Iris pigment epithelial cell (primary cell): ENCODE data around the gene EBF3.

Source experiments
- DNase-seq: peaks from one replicate; pipeline ENCODE4 v3.0.0-alpha.2; 2011; ENCODE audit warnings: low read depth

EBF3 gene, protein sequence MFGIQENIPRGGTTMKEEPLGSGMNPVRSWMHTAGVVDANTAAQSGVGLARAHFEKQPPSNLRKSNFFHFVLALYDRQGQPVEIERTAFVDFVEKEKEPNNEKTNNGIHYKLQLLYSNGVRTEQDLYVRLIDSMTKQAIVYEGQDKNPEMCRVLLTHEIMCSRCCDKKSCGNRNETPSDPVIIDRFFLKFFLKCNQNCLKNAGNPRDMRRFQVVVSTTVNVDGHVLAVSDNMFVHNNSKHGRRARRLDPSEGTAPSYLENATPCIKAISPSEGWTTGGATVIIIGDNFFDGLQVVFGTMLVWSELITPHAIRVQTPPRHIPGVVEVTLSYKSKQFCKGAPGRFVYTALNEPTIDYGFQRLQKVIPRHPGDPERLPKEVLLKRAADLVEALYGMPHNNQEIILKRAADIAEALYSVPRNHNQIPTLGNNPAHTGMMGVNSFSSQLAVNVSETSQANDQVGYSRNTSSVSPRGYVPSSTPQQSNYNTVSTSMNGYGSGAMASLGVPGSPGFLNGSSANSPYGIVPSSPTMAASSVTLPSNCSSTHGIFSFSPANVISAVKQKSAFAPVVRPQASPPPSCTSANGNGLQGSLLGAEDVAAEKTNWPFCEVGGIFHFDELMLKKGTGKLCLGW

DNA sequence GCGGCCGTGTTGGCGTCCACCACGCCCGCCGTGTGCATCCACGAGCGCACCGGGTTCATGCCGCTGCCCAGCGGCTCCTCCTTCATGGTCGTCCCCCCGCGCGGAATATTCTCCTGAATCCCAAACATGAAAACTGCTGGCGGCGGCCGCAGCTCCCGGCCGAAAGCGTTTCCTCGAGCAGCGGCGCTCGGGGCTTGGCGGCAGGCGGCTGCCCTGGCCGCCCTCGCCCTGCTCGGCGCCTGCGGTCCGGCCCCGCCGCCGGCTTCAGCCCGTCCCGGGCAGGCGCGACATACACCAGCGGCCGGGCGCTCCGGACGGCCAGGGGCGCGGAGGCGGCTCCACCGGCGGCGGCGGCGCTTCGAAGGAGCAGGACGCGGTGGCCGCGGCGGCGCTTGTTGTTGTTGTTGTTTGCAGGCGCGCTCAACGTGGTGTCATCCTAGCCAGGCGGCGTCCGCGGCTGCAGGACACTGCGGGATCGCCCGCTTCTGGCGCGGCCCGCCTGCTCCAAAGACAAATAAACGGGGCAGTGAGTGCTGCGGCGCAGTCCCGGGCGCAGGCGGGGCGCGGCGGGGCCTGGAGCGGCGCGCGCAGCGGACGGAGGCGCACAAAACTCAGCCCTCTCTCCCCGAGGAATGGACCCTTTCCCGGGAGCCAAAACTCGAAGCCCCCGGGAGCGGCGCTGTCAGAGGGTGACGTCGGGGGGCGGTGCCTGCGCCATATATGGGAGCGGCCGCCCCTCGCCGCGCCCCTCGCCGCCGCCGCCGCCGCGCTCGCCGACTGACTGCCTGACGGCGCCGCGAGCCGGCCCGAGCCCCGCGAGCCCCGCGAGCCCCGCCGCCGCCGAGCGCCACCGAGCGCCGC lies at the start of gene EBF3:
TSS of gene EBF3 (minus strand) at position 634 of the 861 bp plus-strand sequence. CDS start at position 128, 506 bp downstream.
- DNase-seq: peak; percentile 38

DNA sequence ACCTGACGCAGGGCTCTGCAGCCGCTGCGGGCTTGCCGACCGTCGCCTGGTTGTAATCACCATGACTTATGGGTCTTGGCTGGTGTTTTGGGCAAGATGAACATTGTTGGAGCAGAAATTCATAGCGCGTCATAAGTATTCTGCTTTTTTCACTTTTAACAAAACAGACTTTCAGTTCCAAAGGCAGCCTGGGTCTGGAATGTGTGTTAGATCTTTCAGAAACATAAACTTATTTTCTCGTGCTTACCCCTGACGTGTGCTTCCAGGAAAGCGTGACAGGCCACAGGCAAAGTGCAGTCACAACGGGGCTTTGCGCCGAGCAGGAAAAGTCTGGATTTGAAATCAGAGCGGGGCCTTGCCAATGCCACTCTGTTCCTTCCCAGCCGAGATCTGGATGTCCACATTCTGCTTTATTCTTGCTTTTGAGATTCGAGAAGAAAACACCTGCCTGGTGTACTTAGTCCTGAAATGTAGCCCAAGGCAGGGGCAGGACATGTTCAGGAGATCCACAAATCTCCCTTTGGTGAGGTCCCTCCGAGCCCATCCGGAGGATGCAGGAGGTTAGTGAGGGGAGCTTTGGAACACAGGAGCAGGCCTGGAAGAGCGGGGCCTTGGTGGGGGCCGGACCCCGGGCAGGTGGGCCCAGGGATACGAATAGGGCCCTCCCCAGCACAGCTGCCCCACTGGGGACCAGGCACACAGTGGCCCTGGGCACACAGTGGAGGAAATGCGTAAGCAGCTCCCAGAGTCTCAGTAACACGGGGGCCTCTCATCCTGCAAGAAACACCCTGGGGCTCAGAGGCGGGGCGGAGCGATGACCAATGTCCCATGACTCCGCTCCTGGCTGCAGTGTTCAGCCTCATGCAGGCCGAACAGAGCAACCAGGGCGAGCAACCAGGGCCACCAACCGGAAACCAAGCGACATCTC lies 49.5 kb upstream of the EBF3 start:
- no peak for DNase-seq

DNA sequence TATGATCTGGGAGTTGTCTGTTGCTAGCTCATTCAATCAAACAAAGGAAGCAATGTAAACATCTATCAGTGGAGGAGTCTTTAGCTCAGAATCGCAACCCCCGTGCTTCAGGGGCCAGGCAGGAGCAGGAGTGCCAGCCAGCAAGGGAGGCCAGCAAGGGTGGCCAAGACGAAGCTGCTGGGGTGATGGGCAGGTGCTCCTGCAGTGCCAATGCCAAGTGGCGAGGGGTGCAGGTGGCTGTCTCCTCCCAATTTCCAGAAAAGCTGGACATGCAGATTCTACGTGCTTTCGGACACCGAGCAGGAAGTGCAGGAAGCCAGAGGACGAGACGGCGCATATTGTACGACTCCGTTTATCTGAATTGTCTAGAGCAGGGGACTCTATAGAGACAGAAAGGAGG lies 48.1 kb upstream of the EBF3 start:
- no peak for DNase-seq

DNA sequence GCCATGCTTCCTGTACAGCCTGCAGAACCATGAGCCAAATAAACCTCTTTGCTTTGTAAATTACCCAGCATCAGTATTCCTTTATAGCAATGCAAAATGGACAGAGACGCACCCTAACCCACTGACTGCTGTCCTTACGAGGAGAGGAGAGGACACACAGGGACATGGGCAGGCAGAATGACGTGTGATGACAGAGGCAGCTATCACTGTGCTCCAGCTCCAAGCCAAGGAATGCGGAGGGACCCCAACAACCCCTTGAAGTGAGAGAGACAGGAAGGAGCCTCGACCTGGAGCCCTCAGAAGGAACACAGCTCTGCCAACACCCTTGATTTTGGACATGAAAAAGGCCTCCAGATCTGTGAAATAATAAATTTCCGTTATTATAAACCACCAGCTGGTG lies 46.6 kb upstream of the EBF3 start:
- DNase-seq: no peak

DNA sequence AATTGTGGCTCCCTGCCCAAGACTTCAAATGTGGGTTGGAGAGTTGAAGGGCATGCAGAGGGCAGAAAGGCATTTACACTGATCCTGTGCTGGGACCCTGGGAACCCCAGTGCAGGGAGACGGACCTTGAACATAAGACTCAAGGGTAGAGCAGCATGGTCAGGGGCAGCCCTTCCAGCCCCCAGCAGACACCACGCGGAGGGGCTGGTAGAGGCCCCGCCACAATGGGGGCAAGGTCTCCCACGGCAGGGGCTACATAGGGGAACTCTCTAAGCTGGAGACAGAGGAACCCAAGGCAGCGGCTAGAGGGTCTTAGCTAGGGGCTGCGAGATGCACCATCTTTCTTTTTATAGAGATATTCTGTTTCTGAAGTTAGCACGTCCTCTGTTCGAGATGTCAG lies 45.2 kb upstream of the EBF3 start:
- no peak for DNase-seq

DNA sequence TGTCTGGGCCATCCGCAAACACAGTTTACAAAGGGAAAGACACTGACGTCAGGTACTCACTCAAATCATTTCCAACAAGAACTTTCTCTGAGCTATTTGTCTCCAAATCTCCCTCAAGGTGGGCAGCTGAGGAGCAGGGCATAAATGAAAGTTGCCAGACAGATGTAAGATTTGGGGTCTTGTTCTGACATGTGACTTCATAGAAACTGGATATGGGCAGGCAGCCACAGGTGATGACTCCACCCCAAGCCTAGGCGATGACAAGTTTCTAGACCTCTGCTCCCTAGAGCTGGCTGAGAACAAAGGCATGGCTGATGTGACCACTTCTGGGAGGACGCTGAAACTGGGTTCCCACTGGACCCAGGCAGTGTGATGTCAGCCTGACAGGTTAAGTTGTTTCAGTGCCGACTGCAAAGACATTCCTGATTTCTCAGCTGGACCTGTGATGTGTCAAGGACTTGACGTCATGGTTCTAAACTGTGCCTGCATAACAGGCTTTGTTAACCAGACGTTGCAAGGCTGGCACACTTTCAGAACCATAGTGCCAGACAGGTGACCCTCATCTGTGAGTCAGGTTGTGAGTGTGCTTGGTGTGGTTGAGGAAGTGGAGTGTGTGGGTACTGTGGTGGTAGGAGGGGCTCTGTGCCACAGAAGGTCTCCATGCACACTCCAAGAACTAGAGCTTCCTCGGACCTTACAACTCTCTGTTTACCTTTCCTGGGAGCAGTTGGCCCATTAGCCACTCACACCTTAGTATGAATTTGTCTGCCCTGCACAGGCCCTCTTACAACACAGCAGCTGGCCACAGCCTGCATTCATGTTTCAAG lies 39.9 kb upstream of the EBF3 start:
- no peak for DNase-seq

DNA sequence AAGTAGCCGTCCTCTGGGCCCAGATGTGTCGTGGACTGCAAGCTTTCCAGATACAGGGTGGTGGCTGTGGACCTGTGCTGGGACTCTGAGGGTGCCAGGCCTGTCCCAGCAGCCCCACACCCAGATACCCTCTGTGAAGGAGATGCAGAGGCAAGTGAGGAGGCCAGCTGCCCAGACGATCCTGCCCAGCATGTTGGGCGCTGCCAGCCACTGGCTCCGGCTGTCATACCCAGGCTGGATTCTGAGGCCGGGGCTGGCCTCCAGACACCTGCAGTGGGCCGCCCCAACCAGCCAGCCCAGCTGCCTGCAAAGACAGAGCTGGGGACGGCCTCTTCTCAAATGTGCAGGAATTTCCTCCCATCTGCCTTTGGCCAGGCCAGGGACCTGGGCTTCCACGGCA lies 39.1 kb upstream of the EBF3 start:
- no peak for DNase-seq

DNA sequence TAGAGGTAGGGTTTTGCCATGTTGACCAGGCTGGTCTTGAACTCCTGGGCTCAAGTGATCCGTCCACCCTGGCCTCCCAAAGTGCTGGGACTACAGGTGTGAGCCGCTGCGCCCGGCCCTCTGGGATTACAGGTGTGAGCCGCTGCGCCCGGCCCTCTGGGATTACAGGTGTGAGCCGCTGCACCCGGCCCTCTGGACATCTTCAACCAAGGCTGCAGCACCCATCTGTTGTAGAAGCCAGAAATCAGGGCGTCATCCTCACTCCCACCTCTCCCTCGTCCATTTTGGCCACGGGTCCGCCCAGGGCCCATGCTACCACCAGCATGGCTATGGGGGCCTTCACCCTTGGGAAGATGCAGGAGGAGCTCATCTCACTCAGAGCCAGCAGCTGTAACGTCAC lies 38.5 kb upstream of the EBF3 start:
- DNase-seq: no peak

DNA sequence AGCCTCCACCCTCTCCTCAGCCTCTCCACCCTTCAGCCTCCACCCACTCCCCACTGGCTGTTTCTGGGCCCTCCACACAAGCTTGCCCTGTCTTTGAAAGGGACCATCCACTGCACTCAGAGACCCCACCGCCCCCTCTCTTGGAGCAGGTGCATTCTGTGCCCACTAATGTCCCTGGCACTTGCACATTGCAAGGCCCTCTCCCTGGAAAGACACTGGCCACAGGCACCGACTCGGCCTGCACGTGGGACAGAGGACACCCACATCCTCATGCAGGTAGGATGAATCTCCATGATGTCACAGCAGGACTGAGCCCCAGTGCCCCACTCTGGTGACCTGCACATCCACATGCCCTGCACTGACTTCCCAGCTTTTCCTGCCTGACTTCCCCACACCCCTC lies 36.8 kb upstream of the EBF3 start:
- no peak for DNase-seq

DNA sequence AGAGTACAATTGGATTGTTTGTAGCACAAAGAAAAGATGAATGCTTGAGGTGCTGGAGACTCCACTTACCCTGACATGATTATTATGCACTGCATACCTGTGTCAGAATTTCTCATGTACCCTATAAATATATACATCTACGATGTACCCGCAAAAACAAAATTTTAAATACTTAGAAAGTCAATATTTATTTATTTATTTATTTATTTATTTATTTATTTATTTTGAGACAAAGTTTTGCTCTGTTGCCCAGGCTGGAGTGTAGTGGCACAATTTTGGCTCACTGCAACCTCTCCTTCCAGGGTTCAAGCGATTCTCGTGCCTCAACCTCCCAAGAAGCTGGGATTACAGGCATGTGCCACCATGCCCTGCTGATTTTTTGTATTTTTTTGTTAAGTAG lies 35.1 kb upstream of the EBF3 start:
- DNase-seq: no peak

DNA sequence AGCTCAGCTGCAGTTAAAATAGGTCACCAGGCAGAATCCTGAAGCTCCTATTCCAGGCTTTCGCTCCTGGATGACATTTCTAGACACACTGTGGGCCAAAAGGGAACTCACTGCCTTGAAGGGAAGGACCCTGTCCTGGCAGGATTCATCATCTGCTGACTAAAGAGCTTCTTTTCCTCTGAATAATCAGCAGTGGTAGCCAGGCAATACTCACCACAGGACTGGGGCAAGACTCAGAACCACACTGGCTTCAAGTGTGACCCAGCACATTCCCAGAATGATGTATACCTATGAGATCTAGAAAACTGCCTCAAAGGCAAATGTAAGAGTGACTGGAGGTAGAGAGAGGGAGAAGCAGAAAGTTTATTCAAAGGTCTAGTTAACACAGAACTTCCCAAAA lies 29.5 kb upstream of the EBF3 start:
- no peak for DNase-seq

DNA sequence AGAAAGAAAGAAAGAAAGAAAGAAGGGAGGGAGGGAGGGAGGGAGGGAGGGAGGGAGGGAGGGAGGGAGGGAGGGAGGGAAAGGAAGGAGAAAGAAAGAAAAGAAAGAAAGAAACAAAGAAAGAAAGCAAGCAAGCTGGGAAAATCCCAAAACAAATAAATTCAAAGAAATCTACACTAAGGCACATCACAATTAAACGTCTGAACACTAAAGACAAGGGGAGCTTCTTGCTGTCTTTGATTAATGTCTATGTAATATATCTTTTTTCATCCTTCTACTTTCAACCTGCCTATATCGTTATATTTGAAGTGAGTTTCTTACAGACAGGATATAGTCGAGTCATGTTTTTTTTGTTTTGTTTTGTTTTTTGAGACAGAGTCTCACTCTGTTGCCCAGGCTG lies 28.3 kb upstream of the EBF3 start:
- DNase-seq: no peak

DNA sequence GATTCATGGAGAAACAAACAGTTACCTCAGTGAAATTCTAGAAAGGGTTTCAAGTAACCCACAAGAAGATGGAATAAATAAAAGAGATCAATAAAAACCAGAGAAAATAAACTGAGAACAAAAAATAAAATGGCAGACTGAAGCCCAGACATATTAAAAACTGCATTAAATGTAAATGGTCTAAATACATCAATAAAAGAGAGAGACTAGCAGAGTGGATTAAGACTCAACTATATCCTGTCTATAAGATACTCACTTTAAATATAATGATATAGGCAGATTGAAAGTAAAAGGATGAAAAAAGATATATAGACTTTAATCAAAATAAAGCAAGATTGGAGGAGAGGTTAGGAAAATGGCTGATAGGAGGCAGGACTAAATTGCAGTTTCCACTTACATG lies 18.8 kb upstream of the EBF3 start:
- no peak for DNase-seq

DNA sequence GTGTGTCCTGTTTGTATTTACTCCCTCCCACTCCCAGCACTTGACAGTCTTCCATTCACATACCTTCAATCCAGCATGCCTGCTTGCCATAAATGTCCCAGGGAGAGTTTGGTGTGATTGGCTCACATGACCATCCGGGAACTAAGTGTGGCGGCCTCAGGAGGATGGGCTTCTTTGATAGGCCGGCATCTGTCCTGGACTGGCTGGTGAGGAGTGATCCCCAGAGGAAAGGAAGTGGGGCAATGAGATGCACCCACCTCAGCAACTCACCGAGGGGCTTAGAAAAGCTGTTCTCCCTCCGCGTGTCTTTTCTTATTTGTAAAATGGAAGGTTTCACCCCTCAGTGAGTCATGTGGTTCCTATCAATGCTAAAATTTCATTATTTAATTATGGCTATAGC lies 14.9 kb upstream of the EBF3 start:
- DNase-seq: no peak

DNA sequence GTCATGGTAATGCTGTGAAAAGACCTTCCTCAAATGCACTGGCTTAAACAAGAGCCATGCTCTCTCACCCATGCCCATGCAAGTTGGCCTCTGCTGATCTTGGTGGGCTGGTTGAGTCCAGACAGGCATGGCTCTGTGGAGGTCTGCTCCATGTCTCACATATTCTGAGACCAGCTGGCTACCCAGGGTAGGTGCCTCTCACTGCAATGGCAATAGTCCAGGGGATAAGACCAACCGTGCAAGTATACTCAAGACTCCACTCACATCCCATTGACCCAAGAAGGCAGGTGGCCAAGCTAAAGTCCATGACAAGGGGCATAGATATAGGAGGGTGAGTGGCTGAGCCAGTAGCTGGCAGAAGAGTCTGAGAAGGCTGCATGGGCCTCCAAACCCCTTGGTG lies 14.2 kb upstream of the EBF3 start:
- no peak for DNase-seq

DNA sequence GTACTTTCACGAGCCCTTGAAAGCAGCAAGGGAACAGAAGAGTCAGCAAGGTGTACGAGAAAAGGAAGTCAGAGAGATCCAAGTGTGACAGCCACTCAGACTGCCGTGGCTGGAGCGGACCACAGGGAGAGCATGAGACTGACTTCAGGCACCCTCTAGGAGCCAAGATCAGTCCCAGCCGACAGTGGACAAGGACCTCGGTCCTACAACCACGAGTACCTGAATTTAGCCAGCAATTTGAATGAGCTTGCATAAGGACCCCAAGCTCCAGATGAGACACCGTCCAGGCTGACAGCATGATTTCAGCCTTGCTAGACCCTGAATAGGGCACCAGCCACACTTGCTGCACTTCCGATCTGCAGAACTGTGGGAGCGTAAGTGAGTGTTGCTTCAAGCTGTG lies 13.7 kb upstream of the EBF3 start:
- no peak for DNase-seq

DNA sequence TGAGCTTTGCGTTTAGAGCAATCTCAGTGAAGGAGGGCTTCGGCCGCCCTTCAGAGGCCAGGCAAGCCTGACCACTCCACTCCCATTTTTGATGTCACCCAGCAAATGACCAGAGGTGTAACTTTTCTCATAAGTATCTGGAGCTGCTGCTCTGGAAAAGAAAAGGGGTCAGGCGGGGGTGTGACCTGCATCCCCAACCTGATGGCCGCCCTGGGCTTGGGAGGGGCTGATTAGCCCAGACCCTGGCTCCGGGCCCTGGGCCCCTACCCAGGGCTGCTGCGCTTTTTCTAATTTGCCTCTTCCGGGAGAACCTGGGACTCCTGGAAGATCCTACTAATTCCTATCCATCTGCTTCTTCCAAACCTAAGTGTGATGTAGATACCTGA lies 9.6 kb upstream of the EBF3 start:
- no peak for DNase-seq

DNA sequence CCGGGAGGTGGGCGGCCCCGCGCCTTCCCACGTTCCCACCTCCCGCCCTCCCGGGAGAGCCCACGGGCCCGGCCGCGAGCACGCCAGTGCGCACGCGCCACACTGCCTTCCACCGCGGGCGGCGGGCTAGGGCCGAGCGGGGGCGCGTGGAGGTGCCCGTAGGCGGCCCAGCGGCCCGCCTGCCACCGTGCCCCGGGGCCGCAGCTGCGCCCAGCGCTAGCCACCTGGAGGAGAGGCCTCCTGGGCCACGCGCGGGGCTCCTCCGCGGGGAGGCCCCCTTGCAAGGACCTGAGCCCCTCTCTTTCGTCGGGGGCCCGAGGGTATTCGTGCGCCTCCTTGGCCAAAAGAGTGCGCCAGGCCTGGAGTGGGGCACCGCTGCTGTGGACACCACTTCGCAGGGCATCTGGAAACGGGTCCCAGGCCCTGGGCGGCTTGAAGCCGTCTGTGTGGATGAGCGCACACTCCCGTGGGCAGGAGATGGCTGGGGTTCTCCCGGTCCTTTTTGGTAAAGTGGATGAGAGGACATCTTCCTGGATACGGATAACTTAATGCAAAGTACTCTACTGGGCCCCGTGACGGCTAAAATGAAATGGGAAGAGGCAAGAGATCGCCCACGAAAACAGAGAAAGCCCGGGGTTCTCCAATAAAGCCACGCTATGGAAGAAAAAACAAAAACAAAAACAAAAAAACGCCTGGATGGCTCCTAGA lies 9.0 kb upstream of the EBF3 start:
- DNase-seq: no peak

DNA sequence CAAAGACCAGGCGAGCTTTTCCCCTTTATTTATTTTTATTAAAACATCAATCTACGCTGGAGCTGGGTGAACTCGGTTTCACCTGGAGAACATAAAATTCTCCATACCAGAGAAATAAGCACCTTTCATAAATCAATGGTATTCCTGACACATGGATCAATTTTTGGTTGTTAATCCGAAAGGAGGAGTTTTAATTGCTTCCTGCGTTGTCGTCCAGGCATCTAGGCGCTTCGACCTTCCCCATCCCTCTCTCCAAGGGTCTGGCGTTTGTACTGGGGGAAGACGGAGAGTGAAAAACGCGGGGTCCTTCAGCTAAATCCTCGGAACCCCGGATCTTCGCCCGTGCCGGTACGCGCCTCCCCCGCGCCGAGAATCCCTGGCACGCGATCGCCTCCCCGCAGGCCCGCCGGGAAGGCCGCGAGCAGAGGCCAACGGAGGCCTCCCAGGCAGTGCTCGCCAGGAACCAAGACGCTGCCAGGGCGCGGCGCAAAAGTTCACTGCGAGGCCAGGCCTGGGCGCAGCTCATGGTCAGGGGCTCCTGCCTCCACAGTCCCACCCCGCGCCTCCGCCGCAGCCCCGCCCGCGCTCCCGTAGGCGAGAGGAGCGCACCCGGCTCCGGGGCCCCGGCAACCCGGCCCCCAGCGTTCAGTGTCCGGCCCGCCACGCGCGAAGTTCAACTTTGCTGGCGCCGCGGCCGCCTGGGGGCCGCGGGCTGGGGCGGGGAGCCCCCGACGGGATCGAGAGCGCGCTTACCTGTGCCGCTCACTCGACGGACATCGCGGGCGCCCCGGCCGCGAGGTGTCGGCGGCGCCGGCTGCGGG lies 8.3 kb upstream of the EBF3 start:
- no peak for DNase-seq
